HL-60 (cell line): Measurements from ENCODE around the gene AKT1S1.

Experiments
- CTCF ChIP-seq: IDR thresholded peaks from one replicate; pipeline ENCODE4 v1.5.1; 2011; ENCODE audit warnings: low read length, control low read depth, inconsistent platforms; ENCODE audit not compliant: insufficient read depth
- GABPA ChIP-seq: IDR thresholded peaks from 2 replicates; pipeline ENCODE4 v1.6.1; 2012; ENCODE audit warnings: low read depth
- POLR2AphosphoS5 ChIP-seq: IDR thresholded peaks from 2 replicates; pipeline ENCODE4 v1.6.1; 2012; ENCODE audit warnings: low read depth
- REST ChIP-seq: IDR thresholded peaks from 2 replicates; pipeline ENCODE4 v1.6.1; 2012; ENCODE audit warnings: low read depth; ENCODE audit not compliant: insufficient replicate concordance
- SPI1 ChIP-seq: IDR thresholded peaks from 2 replicates; pipeline ENCODE4 v1.6.1; 2012; ENCODE audit warnings: low read depth, mild to moderate bottlenecking, borderline replicate concordance

GRCh38 chr19:49820125-49820524 lies 57.0 kb downstream of the AKT1S1 start:
- TF ChIP-seq CTCF (no peak), GABPA (no peak), POLR2AphosphoS5 (no peak), REST (no peak), SPI1 (no peak)
